Measurements from ENCODE around the gene EFNA5. TPM values are rescaled to one million over a fixed set of nuclear protein-coding genes. Genes with fewer than 3 reads are reported as not detected.

The EFNA5 gene
- polyA plus RNA-seq, 1 donor from 2014 or later: 4.2 TPM

DNA sequence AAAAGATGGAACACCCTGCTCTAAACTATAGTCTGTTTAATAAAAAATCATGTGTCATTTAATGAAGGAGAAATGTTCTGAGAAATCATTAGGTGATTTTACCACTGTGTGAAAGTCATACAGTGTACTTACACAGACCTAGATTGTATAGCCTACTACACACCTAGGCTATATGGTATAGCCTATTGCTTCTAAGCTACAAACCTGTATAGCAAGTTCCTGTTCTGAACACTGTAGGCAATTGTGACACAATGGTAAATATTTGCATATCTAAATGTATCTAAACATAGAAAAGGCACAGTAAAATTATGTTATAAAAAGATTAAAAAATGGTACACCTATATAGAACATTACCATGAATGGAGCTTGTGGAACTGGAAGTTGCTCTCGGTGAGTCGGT is 40.6 kb downstream of the EFNA5 start:
- Histone ChIP-seq H3K27ac (ENCODE audit: low read length) (no peak overlapping the region), H4K20me1 (ENCODE audit: insufficient read depth) (no peaks in the 10 kb centered on the region)
- TF ChIP-seq, protein P1, sequence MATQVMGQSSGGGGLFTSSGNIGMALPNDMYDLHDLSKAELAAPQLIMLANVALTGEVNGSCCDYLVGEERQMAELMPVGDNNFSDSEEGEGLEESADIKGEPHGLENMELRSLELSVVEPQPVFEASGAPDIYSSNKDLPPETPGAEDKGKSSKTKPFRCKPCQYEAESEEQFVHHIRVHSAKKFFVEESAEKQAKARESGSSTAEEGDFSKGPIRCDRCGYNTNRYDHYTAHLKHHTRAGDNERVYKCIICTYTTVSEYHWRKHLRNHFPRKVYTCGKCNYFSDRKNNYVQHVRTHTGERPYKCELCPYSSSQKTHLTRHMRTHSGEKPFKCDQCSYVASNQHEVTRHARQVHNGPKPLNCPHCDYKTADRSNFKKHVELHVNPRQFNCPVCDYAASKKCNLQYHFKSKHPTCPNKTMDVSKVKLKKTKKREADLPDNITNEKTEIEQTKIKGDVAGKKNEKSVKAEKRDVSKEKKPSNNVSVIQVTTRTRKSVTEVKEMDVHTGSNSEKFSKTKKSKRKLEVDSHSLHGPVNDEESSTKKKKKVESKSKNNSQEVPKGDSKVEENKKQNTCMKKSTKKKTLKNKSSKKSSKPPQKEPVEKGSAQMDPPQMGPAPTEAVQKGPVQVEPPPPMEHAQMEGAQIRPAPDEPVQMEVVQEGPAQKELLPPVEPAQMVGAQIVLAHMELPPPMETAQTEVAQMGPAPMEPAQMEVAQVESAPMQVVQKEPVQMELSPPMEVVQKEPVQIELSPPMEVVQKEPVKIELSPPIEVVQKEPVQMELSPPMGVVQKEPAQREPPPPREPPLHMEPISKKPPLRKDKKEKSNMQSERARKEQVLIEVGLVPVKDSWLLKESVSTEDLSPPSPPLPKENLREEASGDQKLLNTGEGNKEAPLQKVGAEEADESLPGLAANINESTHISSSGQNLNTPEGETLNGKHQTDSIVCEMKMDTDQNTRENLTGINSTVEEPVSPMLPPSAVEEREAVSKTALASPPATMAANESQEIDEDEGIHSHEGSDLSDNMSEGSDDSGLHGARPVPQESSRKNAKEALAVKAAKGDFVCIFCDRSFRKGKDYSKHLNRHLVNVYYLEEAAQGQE (IDR thresholded peaks at IDR 0.05; ENCODE audit: borderline replicate concordance): no peak
- TF ChIP-seq EZH2 (IDR thresholded peaks at IDR 0.05; ENCODE audit: borderline replicate concordance, insufficient read depth, low read length, poor library complexity, severe bottlenecking): no peak
- no peak for TF ChIP-seq EP300 (conservative IDR thresholded peaks at IDR 0.05; ENCODE audit: poor library complexity, severe bottlenecking)
- TF ChIP-seq MXI1 (conservative IDR thresholded peaks at IDR 0.05; ENCODE audit: poor library complexity, severe bottlenecking): no peak
- TF ChIP-seq, protein P2, sequence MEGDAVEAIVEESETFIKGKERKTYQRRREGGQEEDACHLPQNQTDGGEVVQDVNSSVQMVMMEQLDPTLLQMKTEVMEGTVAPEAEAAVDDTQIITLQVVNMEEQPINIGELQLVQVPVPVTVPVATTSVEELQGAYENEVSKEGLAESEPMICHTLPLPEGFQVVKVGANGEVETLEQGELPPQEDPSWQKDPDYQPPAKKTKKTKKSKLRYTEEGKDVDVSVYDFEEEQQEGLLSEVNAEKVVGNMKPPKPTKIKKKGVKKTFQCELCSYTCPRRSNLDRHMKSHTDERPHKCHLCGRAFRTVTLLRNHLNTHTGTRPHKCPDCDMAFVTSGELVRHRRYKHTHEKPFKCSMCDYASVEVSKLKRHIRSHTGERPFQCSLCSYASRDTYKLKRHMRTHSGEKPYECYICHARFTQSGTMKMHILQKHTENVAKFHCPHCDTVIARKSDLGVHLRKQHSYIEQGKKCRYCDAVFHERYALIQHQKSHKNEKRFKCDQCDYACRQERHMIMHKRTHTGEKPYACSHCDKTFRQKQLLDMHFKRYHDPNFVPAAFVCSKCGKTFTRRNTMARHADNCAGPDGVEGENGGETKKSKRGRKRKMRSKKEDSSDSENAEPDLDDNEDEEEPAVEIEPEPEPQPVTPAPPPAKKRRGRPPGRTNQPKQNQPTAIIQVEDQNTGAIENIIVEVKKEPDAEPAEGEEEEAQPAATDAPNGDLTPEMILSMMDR (IDR thresholded peaks at IDR 0.05; ENCODE audit: poor library complexity, severe bottlenecking): no peak
- no peak for TF ChIP-seq POLR2AphosphoS5 (IDR thresholded peaks at IDR 0.05)
- TF ChIP-seq SMC3 (conservative IDR thresholded peaks at IDR 0.05; ENCODE audit: poor library complexity): no peak
- no peak for TF ChIP-seq TAF1 (IDR thresholded peaks at IDR 0.05; ENCODE audit: low read depth)
- TF ChIP-seq RAD21 (conservative IDR thresholded peaks at IDR 0.05): no peak

DNA sequence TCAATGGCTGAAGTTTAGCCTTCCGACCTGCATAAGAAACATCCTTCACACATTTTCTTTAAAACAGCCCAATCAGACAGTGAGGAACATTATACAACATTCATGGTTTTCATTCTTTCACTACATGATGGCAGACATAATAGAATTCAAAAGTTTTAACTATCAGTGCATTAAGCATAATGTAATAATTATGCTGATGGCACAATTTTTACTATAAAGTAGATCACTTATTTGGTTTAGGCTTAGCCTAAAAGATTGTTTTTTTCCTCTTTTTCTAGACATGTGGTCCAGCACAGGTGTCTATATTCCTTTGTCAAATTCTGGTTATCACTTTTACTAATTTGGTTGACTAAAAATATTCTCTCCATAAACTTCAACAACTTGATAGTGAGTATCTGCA is 46.5 kb downstream of the EFNA5 start:
- Histone ChIP-seq H3K9me2 (ENCODE audit: insufficient read depth, low read length) (no peaks in the 10 kb centered on the region), H3K36me3 (ENCODE audit: insufficient read depth, low read length) (no peaks in the 10 kb centered on the region), H3K9me3 (ENCODE audit: low read length) (no peaks in the 10 kb centered on the region), H3K27ac (ENCODE audit: low read length) (no peak overlapping the region), H4K20me1 (ENCODE audit: insufficient read depth) (no peaks in the 10 kb centered on the region), H3K9ac (ENCODE audit: low read length) (no peak overlapping the region), H3F3A (ENCODE audit: insufficient read depth, low read length, poor library complexity, severe bottlenecking) (no peaks in the 10 kb centered on the region), H2AFZ (ENCODE audit: low read depth, low read length) (no peak overlapping the region), H3K27me3 (ENCODE audit: insufficient read depth, low read depth, low read length) (no peaks in the 10 kb centered on the region), H3K79me2 (replicated peaks; ENCODE audit: insufficient read depth, low read length) (peaks cover 73% of the 10 kb centered on the region), H3K4me2 (ENCODE audit: low read length) (no peak overlapping the region), H3K4me3 (ENCODE audit: low read length) (no peak overlapping the region)
- TF ChIP-seq MXI1 (conservative IDR thresholded peaks at IDR 0.05; ENCODE audit: poor library complexity, severe bottlenecking): no peak

More for the DNA sequence above, 40.6 kb downstream of the EFNA5 start:
- no peaks in the 10 kb centered on the region for H3K9me3 ChIP-seq (ENCODE audit: low read length)
- no peak overlapping the region for H3K4me2 ChIP-seq (ENCODE audit: low read length)
- no peak overlapping the region for H3K4me3 ChIP-seq (ENCODE audit: low read length)
- H3K36me3 ChIP-seq (ENCODE audit: insufficient read depth, low read length): no peaks in the 10 kb centered on the region
- H3K79me2 ChIP-seq (replicated peaks; ENCODE audit: insufficient read depth, low read length): peaks cover 64% of the 10 kb centered on the region
- no peak overlapping the region for H2AFZ ChIP-seq (ENCODE audit: low read depth, low read length)
- no peak overlapping the region for H3K9ac ChIP-seq (ENCODE audit: low read length)
- peaks cover 5% of the 10 kb centered on the region for H3F3A ChIP-seq (ENCODE audit: insufficient read depth, low read length, poor library complexity, severe bottlenecking)
- no peaks in the 10 kb centered on the region for H3K27me3 ChIP-seq (ENCODE audit: insufficient read depth, low read depth, low read length)
- no peaks in the 10 kb centered on the region for H3K9me2 ChIP-seq (ENCODE audit: insufficient read depth, low read length)

DNA sequence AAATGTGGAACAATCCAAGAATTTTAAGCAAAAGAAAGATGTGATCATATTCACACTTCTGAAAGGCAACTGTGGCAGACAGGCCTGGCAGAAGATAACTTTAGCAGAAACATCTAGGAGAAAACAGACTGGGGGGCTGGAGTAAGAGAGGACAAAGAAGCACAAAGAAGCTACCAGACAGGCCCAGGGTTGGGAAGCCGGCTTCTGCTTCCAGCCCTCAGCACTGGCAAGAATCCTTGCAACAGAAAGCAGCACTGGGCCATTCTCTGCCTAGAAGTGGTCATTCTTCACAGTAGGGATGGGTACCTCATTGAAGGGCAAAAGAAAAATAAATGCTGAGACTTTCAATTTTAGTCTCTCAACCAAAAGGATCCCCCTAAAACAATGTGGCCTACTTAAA is 49.6 kb downstream of the EFNA5 start:
- Histone ChIP-seq H3K27ac (ENCODE audit: low read length) (no peak overlapping the region), H3F3A (ENCODE audit: insufficient read depth, low read length, poor library complexity, severe bottlenecking) (no peaks in the 10 kb centered on the region), H3K9me2 (ENCODE audit: insufficient read depth, low read length) (no peaks in the 10 kb centered on the region), H3K4me3 (ENCODE audit: low read length) (no peak overlapping the region), H3K27me3 (ENCODE audit: insufficient read depth, low read depth, low read length) (no peaks in the 10 kb centered on the region), H3K9me3 (ENCODE audit: low read length) (no peaks in the 10 kb centered on the region), H3K36me3 (ENCODE audit: insufficient read depth, low read length) (no peaks in the 10 kb centered on the region), H3K79me2 (replicated peaks; ENCODE audit: insufficient read depth, low read length) (peaks cover 58% of the 10 kb centered on the region), H3K9ac (ENCODE audit: low read length) (no peak overlapping the region), H4K20me1 (ENCODE audit: insufficient read depth) (no peaks in the 10 kb centered on the region), H3K4me2 (ENCODE audit: low read length) (no peak overlapping the region), H2AFZ (ENCODE audit: low read depth, low read length) (no peak overlapping the region)
- no peak for TF ChIP-seq RAD21 (conservative IDR thresholded peaks at IDR 0.05)
- no peak for TF ChIP-seq MXI1 (conservative IDR thresholded peaks at IDR 0.05; ENCODE audit: poor library complexity, severe bottlenecking)
- no peak for TF ChIP-seq EZH2 (IDR thresholded peaks at IDR 0.05; ENCODE audit: borderline replicate concordance, insufficient read depth, low read length, poor library complexity, severe bottlenecking)
- no peak for TF ChIP-seq TAF1 (IDR thresholded peaks at IDR 0.05; ENCODE audit: low read depth)
- TF ChIP-seq SMC3 (conservative IDR thresholded peaks at IDR 0.05; ENCODE audit: poor library complexity): no peak
- TF ChIP-seq, protein P1 (IDR thresholded peaks at IDR 0.05; ENCODE audit: borderline replicate concordance): no peak
- TF ChIP-seq POLR2AphosphoS5 (IDR thresholded peaks at IDR 0.05): no peak
- TF ChIP-seq, protein P2 (IDR thresholded peaks at IDR 0.05; ENCODE audit: poor library complexity, severe bottlenecking): no peak
- no peak for TF ChIP-seq EP300 (conservative IDR thresholded peaks at IDR 0.05; ENCODE audit: poor library complexity, severe bottlenecking)

All from neural cell (in vitro differentiated cells).